Liver (tissue), 3 donors: ENCODE results near the gene ISM1.

Experiments used
- CTCF ChIP-seq: fragments of 150-350 bp; IDR thresholded peaks from 2 replicates; pipeline ENCODE4 v1.5.1; 2017; ENCODE audit warnings: improper control_type of control experiment, low read depth, low read length; ENCODE audit not compliant: missing input control
- EGR1 ChIP-seq, 2 donors: IDR thresholded peaks; 2 replicates each; pipeline ENCODE4 v1.6.1; 2016 to 2018; ENCODE audit warnings: antibody characterized with exemption in 2 of 2, low read depth in 2 of 2
- GABPA ChIP-seq, 2 donors: IDR thresholded peaks in 1 of 2; conservative IDR thresholded peaks in 1 of 2; 2 replicates each; pipeline ENCODE4 v1.6.1; 2016; ENCODE audit warnings: antibody characterized with exemption in 2 of 2, mild to moderate bottlenecking in 1 of 2, moderate library complexity in 1 of 2
- HNF4G ChIP-seq: IDR thresholded peaks from 2 replicates; pipeline ENCODE4 v1.6.1; 2016; ENCODE audit warnings: antibody characterized with exemption
- JUND ChIP-seq, 2 donors: IDR thresholded peaks; 2 replicates each; pipeline ENCODE4 v1.6.1; 2016; ENCODE audit warnings: antibody characterized with exemption in 2 of 2
- MAX ChIP-seq: IDR thresholded peaks from 2 replicates; pipeline ENCODE4 v1.6.1; 2016; ENCODE audit warnings: antibody characterized with exemption
- REST ChIP-seq: IDR thresholded peaks from 2 replicates; pipeline ENCODE4 v1.6.1; 2016; ENCODE audit warnings: antibody characterized with exemption, mild to moderate bottlenecking
- SP1 ChIP-seq: IDR thresholded peaks from 2 replicates; pipeline ENCODE4 v1.6.1; 2018; ENCODE audit warnings: antibody characterized with exemption, mild to moderate bottlenecking
- TAF1 ChIP-seq: conservative IDR thresholded peaks from 2 replicates; pipeline ENCODE4 v1.6.1; 2016; ENCODE audit warnings: antibody characterized with exemption, mild to moderate bottlenecking
- YY1 ChIP-seq: IDR thresholded peaks from 2 replicates; pipeline ENCODE4 v1.6.1; 2016; ENCODE audit warnings: antibody characterized with exemption, mild to moderate bottlenecking
- donor health status: healthy.
- donor health status: healthy.

GRCh38 chr20:13250251-13250650 is 29.2 kb downstream of the ISM1 start:
- TF ChIP-seq CTCF (no peak), GABPA (IDR thresholded peaks at IDR 0.05 in 1 of 2, conservative IDR thresholded peaks at IDR 0.05 in 1 of 2) (no peak), TAF1 (no peak), JUND (IDR thresholded peaks at IDR 0.05) (no peak), EGR1 (IDR thresholded peaks at IDR 0.05; ENCODE audit: low read depth in 2 of 2) (no peak), YY1 (no peak), HNF4G (no peak), REST (no peak), SP1 (no peak), MAX (no peak)
